OCI-LY1 (cell line): ENCODE measurements around the gene MYO5C.

ENCODE experiments used
- EZH2 ChIP-seq: fragments of 200-600 bp; sonication (generic), shearing (Covaris generic); IDR thresholded peaks from 2 replicates; pipeline ENCODE4 v1.8.0; 2017; ENCODE audit warnings: borderline replicate concordance, mixed run types, mild to moderate bottlenecking, antibody characterized with exemption, low read length, moderate library complexity, mixed read lengths
- TF ChIP-seq, protein P1 (sequence below): fragments of 200-600 bp; sonication (generic), shearing (Covaris generic); IDR thresholded peaks from 2 replicates; pipeline ENCODE4 v1.5.1; 2017; ENCODE audit warnings: mild to moderate bottlenecking, antibody characterized with exemption, low read length, moderate library complexity, mixed read lengths

DNA sequence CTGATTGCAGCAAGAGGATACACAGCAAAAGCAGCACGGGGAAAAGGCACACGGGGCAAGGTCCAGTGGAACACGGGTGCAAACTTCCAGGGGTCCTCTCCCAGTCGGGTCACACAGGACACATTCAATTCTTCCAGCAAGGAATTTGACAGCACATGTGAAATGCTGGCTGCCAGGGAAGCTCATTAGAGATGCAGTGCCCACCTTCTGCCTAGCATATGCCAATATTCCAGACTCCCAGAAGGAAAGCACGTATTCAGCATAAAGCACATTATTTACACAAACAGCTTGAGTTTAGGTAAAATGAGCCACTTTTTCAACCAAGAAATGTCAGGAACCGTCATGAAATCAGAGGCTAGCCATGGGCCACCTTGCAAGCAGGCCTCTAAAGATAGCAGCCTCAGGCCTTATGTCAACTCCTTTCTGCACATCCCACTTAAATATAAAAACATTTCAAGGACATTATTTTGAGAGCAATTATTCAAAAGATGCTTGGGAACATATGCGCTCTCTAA lies 19.3 kb downstream of the MYO5C start:
- TF ChIP-seq, protein P1, sequence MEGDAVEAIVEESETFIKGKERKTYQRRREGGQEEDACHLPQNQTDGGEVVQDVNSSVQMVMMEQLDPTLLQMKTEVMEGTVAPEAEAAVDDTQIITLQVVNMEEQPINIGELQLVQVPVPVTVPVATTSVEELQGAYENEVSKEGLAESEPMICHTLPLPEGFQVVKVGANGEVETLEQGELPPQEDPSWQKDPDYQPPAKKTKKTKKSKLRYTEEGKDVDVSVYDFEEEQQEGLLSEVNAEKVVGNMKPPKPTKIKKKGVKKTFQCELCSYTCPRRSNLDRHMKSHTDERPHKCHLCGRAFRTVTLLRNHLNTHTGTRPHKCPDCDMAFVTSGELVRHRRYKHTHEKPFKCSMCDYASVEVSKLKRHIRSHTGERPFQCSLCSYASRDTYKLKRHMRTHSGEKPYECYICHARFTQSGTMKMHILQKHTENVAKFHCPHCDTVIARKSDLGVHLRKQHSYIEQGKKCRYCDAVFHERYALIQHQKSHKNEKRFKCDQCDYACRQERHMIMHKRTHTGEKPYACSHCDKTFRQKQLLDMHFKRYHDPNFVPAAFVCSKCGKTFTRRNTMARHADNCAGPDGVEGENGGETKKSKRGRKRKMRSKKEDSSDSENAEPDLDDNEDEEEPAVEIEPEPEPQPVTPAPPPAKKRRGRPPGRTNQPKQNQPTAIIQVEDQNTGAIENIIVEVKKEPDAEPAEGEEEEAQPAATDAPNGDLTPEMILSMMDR, result no peak
- no peak for TF ChIP-seq EZH2
